Measurements from ENCODE around the gene ELAC1. TPM values are rescaled to one million over a fixed set of nuclear protein-coding genes. Genes with fewer than 3 reads are reported as not detected.

The ELAC1 gene
- total and polyA plus RNA-seq, 2 experiments from 2014 or later = 6.2 to 13.1 TPM

- Histone ChIP-seq H4K20me1 (ENCODE audit: insufficient read depth) (no peaks in the 10 kb centered on the region), H3K4me2 (ENCODE audit: unreplicated experiment) (no peak overlapping the region), H3K79me2 (ENCODE audit: insufficient read depth) (no peaks in the 10 kb centered on the region), H3K9ac (no peak overlapping the region), H3K4me1 (ENCODE audit: insufficient read depth) (no peaks in the 10 kb centered on the region), H2AFZ (no peak overlapping the region), H3K36me3 (ENCODE audit: low read depth) (no peaks in the 10 kb centered on the region), H3K27me3 (replicated peaks; ENCODE audit: insufficient read depth) (no peaks in the 10 kb centered on the region), H3K9me2 (ENCODE audit: insufficient read depth) (no peaks in the 10 kb centered on the region), H3K9me3 (ENCODE audit: low read depth) (no peaks in the 10 kb centered on the region), H3K4me3 (no peak overlapping the region), H3K27ac (no peak overlapping the region), H3F3A (ENCODE audit: insufficient read depth) (no peaks in the 10 kb centered on the region)
- in situ Hi-C loops (cut with MboI) = no loop called here
- TF ChIP-seq EZH2 (IDR thresholded peaks at IDR 0.05; ENCODE audit: insufficient read depth, poor library complexity, severe bottlenecking) = no peak
- no peak for TF ChIP-seq EZH2phosphoT487 (IDR thresholded peaks at IDR 0.05; ENCODE audit: insufficient read depth, low read depth)
- 57 to 64% methylated on average over 9 to 13 of the region's 13 CpGs for WGBS, 2 experiments (ENCODE audit: low coverage in 1 of 2, low lambda C conversion rate in 2 of 2, missing lambda C conversion rate in 2 of 2)
- DNase-seq = no peak
Measured at GRCh38 chr18:51006948-51007789, 39.3 kb downstream of the ELAC1 start.

GRCh38 chr18:51007790-51008139, 39.9 kb downstream of the ELAC1 start:
- WGBS, 2 experiments (ENCODE audit: low coverage in 1 of 2, low lambda C conversion rate in 2 of 2, missing lambda C conversion rate in 2 of 2) = 17 to 18% methylated on average over 1 of the region's 1 CpG
- no peaks in the 10 kb centered on the region for H4K20me1 ChIP-seq (ENCODE audit: insufficient read depth)
- in situ Hi-C loops (cut with MboI) = no loop called here
- no peak overlapping the region for H3K27ac ChIP-seq
- H3K79me2 ChIP-seq (ENCODE audit: insufficient read depth) = no peaks in the 10 kb centered on the region
- no peak overlapping the region for H3K4me2 ChIP-seq (ENCODE audit: unreplicated experiment)
- H3K4me3 ChIP-seq = no peak overlapping the region
- H3F3A ChIP-seq (ENCODE audit: insufficient read depth) = no peaks in the 10 kb centered on the region
- no peaks in the 10 kb centered on the region for H3K27me3 ChIP-seq (replicated peaks; ENCODE audit: insufficient read depth)
- no peaks in the 10 kb centered on the region for H3K4me1 ChIP-seq (ENCODE audit: insufficient read depth)
- no peak overlapping the region for H3K9ac ChIP-seq
- no peak for DNase-seq
- TF ChIP-seq EZH2phosphoT487 (IDR thresholded peaks at IDR 0.05; ENCODE audit: insufficient read depth, low read depth) (no peak), EZH2 (IDR thresholded peaks at IDR 0.05; ENCODE audit: insufficient read depth, poor library complexity, severe bottlenecking) (no peak)
- H2AFZ ChIP-seq = no peak overlapping the region
- no peaks in the 10 kb centered on the region for H3K9me2 ChIP-seq (ENCODE audit: insufficient read depth)
- no peaks in the 10 kb centered on the region for H3K36me3 ChIP-seq (ENCODE audit: low read depth)
- no peaks in the 10 kb centered on the region for H3K9me3 ChIP-seq (ENCODE audit: low read depth)

- TF ChIP-seq EZH2phosphoT487 (IDR thresholded peaks at IDR 0.05; ENCODE audit: insufficient read depth, low read depth) (no peak), EZH2 (IDR thresholded peaks at IDR 0.05; ENCODE audit: insufficient read depth, poor library complexity, severe bottlenecking) (no peak)
- Histone ChIP-seq H3F3A (ENCODE audit: insufficient read depth) (no peaks in the 10 kb centered on the region), H3K4me1 (ENCODE audit: insufficient read depth) (no peaks in the 10 kb centered on the region), H3K4me2 (ENCODE audit: unreplicated experiment) (no peak overlapping the region), H2AFZ (no peak overlapping the region), H3K9ac (no peak overlapping the region), H4K20me1 (ENCODE audit: insufficient read depth) (no peaks in the 10 kb centered on the region), H3K27ac (no peak overlapping the region), H3K36me3 (ENCODE audit: low read depth) (no peaks in the 10 kb centered on the region), H3K27me3 (replicated peaks; ENCODE audit: insufficient read depth) (no peaks in the 10 kb centered on the region), H3K4me3 (no peak overlapping the region), H3K9me2 (ENCODE audit: insufficient read depth) (no peaks in the 10 kb centered on the region), H3K79me2 (ENCODE audit: insufficient read depth) (no peaks in the 10 kb centered on the region), H3K9me3 (ENCODE audit: low read depth) (no peaks in the 10 kb centered on the region)
- DNase-seq = peak; percentile 35
- in situ Hi-C loops (cut with MboI) = no loop called here
Measured at GRCh38 chr18:51009072-51009471, 41.2 kb downstream of the ELAC1 start.

- peak; percentile 10 for DNase-seq
- Histone ChIP-seq H3K4me3 (no peak overlapping the region), H3K9me2 (ENCODE audit: insufficient read depth) (no peaks in the 10 kb centered on the region), H3K27me3 (replicated peaks; ENCODE audit: insufficient read depth) (no peaks in the 10 kb centered on the region), H3K4me1 (ENCODE audit: insufficient read depth) (no peaks in the 10 kb centered on the region), H4K20me1 (ENCODE audit: insufficient read depth) (no peaks in the 10 kb centered on the region), H3K36me3 (ENCODE audit: low read depth) (no peaks in the 10 kb centered on the region), H3K9ac (no peak overlapping the region), H3K79me2 (ENCODE audit: insufficient read depth) (no peaks in the 10 kb centered on the region), H3K4me2 (ENCODE audit: unreplicated experiment) (no peak overlapping the region), H3F3A (ENCODE audit: insufficient read depth) (no peaks in the 10 kb centered on the region), H3K27ac (no peak overlapping the region), H2AFZ (no peak overlapping the region), H3K9me3 (ENCODE audit: low read depth) (no peaks in the 10 kb centered on the region)
- in situ Hi-C loops (cut with MboI) = no loop called here
- TF ChIP-seq EZH2phosphoT487 (IDR thresholded peaks at IDR 0.05; ENCODE audit: insufficient read depth, low read depth) = no peak
- no peak for TF ChIP-seq EZH2 (IDR thresholded peaks at IDR 0.05; ENCODE audit: insufficient read depth, poor library complexity, severe bottlenecking)
Measured at GRCh38 chr18:51010218-51010617, 42.4 kb downstream of the ELAC1 start.

GRCh38 chr18:51011709-51012108, 43.9 kb downstream of the ELAC1 start:
- Histone ChIP-seq H3K27me3 (replicated peaks; ENCODE audit: insufficient read depth) (no peaks in the 10 kb centered on the region), H3K9me2 (ENCODE audit: insufficient read depth) (no peaks in the 10 kb centered on the region), H3K36me3 (ENCODE audit: low read depth) (no peaks in the 10 kb centered on the region), H3K9ac (no peak overlapping the region), H3K27ac (no peak overlapping the region), H3K4me2 (ENCODE audit: unreplicated experiment) (no peak overlapping the region), H2AFZ (no peak overlapping the region), H3F3A (ENCODE audit: insufficient read depth) (no peaks in the 10 kb centered on the region), H3K9me3 (ENCODE audit: low read depth) (no peaks in the 10 kb centered on the region), H3K4me3 (no peak overlapping the region), H3K79me2 (ENCODE audit: insufficient read depth) (no peaks in the 10 kb centered on the region), H3K4me1 (ENCODE audit: insufficient read depth) (no peaks in the 10 kb centered on the region), H4K20me1 (ENCODE audit: insufficient read depth) (no peaks in the 10 kb centered on the region)
- DNase-seq = no peak
- TF ChIP-seq EZH2 (IDR thresholded peaks at IDR 0.05; ENCODE audit: insufficient read depth, poor library complexity, severe bottlenecking) (no peak), EZH2phosphoT487 (IDR thresholded peaks at IDR 0.05; ENCODE audit: insufficient read depth, low read depth) (no peak)
- 68 to 69% methylated on average over 3 of the region's 3 CpGs for WGBS, 2 experiments (ENCODE audit: low coverage in 1 of 2, low lambda C conversion rate in 2 of 2, missing lambda C conversion rate in 2 of 2)
- in situ Hi-C loops (cut with MboI) = no loop called here
